ENCODE data around the gene FHDC1. TPM values are rescaled to one million over a fixed set of nuclear protein-coding genes. Genes with fewer than 3 reads are reported as not detected.

Gene FHDC1
- total and polyA plus RNA-seq, 10 of the 15 experiments (the other 5 are each of a cell fraction or from before 2014, with no cell fraction given), result 0.04 to 0.12 (median 0.06) TPM; not detected in 3

- Histone ChIP-seq H4K20me1 (ENCODE audit: control insufficient read depth, insufficient read depth) (no peaks in the 10 kb centered on the region), H3K9me3 (replicated peaks; ENCODE audit: control insufficient read depth, insufficient read depth, low read length) (no peaks in the 10 kb centered on the region), H3K27me3 (replicated peaks in 1 of 2; ENCODE audit: control insufficient read depth in 2 of 2, insufficient read depth in 2 of 2, low read length in 1 of 2) (peaks cover 0 to 3% of the 10 kb centered on the region in 2 experiments; a peak in 1 of 4 replicates), H3K27ac (ENCODE audit: control insufficient read depth, insufficient read depth) (no peak overlapping the region), H2AFZ (ENCODE audit: control insufficient read depth, low read depth, low read length) (no peak overlapping the region), H3K9ac (ENCODE audit: control insufficient read depth, insufficient read depth, low read length) (no peak overlapping the region), H3K4me3 (no peak overlapping the region), H3K4me2 (ENCODE audit: control insufficient read depth, insufficient read depth) (no peak overlapping the region), H3K79me2 (ENCODE audit: control insufficient read depth, insufficient read depth, low read length) (no peaks in the 10 kb centered on the region), H3K4me1 (ENCODE audit: control insufficient read depth, insufficient read depth, low read length) (no peaks in the 10 kb centered on the region), H3K36me3 (ENCODE audit: control insufficient read depth in 2 of 2, insufficient read depth in 2 of 2, low read length in 1 of 2) (no peaks in the 10 kb centered on the region)
- intact Hi-C loops (cut with micrococcal nuclease; ENCODE audit: unreplicated experiment), result no loop called here
- 56% methylated on average over 12 of the region's 12 CpGs for WGBS (ENCODE audit: insufficient coverage, insufficient replicate concordance, low lambda C conversion rate, missing lambda C conversion rate)
- POLR2A ChIA-PET, result interaction anchor here (0.8 kb wide), 1 partner anchor 59 kb away, joined by 3 read pairs; no protein-coding TSS in a partner anchor
- DNase-seq (ENCODE audit: low read depth, low spot score) (no peak), FAIRE-seq (no peak), ATAC-seq (no peak)
- RAD21 ChIA-PET (ENCODE audit: unreplicated experiment), result no interaction called here
- TF ChIP-seq REST (IDR thresholded peaks at IDR 0.05; ENCODE audit: low read depth, low read length), result no peak
- TF ChIP-seq CHD2 (IDR thresholded peaks at IDR 0.05; ENCODE audit: borderline replicate concordance, low read depth, low read length), result no peak
- no peak for TF ChIP-seq ZSCAN29 (IDR thresholded peaks at IDR 0.05)
- in situ Hi-C loops (cut with MboI), result no loop called here
- SMC1A ChIA-PET (ENCODE audit: uncharacterized antibody, unreplicated experiment), result no interaction called here
- no TSS peak for BruUV-seq (replicated peaks)
- CTCF ChIA-PET, result no interaction called here
Observed at GRCh38 chr4:152998861-152999260, 62.7 kb downstream of the FHDC1 start.
